ENCODE results near the gene FGD5. TPM values are rescaled to one million over a fixed set of nuclear protein-coding genes. Genes with fewer than 3 reads are reported as not detected.
A peak's percentile ranks its signal among the peaks of the same experiment; 100 is the strongest.

Gene FGD5
- total RNA-seq, 2 donors from 2014 or later = not detected

- DNase-seq (ENCODE audit: low spot score in 2 of 2) = no peak
- no peak for ATAC-seq
- no peak overlapping the region for H3K27ac Mint-ChIP-seq
Measured at GRCh38 chr3:14785207-14786155, 33.3 kb upstream of the FGD5 start.

GRCh38 chr3:14786369-14786768 is 32.4 kb upstream of the FGD5 start:
- no peak overlapping the region for H3K27ac Mint-ChIP-seq
- no peaks in the 10 kb centered on the region for H3K9me3 Mint-ChIP-seq
- H3K36me3 Mint-ChIP-seq = no peaks in the 10 kb centered on the region
- no peak for ATAC-seq
- DNase-seq (ENCODE audit: low spot score in 2 of 2) = no peak

More at GRCh38 chr3:14785207-14786155, 33.3 kb upstream of the FGD5 start:
- no peaks in the 10 kb centered on the region for H3K9me3 Mint-ChIP-seq
- H3K36me3 Mint-ChIP-seq = no peaks in the 10 kb centered on the region

DNA sequence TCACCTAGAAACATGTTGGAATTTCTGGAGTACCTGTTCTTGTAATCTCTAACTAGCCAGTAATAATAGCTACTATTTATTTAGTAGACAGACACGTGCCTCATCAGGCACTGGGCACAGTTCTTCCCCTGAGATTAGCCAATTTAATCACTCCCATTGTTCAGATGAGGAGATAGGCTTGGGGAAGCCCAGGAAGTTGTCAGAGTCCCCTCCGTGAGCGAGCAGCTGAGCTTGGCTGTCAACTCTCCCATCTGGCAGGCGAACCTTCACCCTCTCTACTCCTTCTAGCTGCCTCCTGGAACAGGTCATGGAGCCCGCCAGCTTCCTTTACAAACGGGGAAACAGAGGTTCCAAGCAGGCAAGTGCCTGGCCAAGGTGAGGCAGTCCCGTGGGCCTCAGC is 31.1 kb upstream of the FGD5 start:
- ATAC-seq (no peak), DNase-seq (ENCODE audit: low spot score in 2 of 2) (no peak)
- no peak overlapping the region for H3K27ac Mint-ChIP-seq
- H3K9me3 Mint-ChIP-seq = no peaks in the 10 kb centered on the region
- no peaks in the 10 kb centered on the region for H3K36me3 Mint-ChIP-seq

DNA sequence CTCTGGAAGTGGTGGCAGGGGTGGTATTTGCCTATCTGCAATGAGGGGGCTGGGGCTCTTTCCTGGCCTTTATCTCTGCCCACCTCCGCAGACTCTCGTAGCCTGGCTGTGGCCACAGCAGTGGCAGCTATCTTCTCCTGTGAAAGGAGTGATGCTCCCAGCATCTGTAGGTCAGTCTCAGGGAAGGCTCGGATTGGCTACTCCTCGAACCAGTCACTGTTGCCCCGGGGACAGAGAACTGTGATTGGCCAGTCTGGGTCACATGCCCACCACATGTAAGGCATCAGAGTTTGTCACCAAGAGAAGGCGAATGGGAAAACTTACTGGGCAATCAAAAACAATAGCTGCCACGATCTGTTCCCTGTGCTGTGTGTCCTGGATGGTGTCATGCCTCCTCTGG is 30.1 kb upstream of the FGD5 start:
- no peak for DNase-seq (ENCODE audit: low spot score in 2 of 2)
- Mint-ChIP-seq H3K9me3 (no peaks in the 10 kb centered on the region), H3K36me3 (no peaks in the 10 kb centered on the region), H3K27ac (no peak overlapping the region)
- ATAC-seq = no peak

- ATAC-seq (no peak), DNase-seq (ENCODE audit: low spot score in 2 of 2) (no peak)
- Mint-ChIP-seq H3K36me3 (no peaks in the 10 kb centered on the region), H3K27ac (no peak overlapping the region), H3K9me3 (no peaks in the 10 kb centered on the region)
Measured at GRCh38 chr3:14789221-14789620, 29.5 kb upstream of the FGD5 start.

DNA sequence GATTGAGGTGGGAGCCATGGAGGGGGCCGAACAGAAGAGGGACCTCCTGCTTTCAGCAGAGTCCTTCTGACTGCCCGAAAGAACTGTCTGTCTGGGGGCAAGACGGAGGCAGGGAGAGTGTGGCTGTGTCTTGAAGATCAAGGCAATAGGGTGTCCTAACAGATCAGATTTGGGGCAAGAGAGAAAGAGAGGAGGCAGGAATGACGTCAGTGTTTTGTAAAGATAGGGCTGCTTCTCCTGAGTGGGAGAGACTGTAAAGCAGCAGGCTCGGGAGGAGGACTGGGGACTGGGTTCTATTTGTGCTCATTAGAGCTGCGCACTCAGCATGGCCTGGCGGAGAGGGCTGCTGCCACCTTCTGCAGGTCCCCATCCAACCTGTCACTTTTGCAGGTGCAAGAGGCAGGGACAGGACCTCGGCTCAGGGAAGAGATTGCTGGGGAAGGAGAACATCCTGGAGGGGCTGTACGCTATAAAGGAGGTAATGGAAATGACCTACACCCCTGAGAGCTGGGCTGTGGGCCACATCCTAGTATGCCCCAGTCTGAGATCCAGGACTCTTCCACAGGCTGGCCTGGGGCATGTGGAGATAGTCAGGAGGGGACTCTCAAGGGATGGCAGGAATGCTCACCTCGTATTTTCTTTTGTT is 29.0 kb upstream of the FGD5 start:
- Mint-ChIP-seq H3K27ac (peak overlapping the region in 1 of 2 donors; percentile 12), H3K36me3 (no peaks in the 10 kb centered on the region), H3K9me3 (no peaks in the 10 kb centered on the region)
- ATAC-seq (no peak), DNase-seq (ENCODE audit: low spot score in 2 of 2) (no peak)

DNA sequence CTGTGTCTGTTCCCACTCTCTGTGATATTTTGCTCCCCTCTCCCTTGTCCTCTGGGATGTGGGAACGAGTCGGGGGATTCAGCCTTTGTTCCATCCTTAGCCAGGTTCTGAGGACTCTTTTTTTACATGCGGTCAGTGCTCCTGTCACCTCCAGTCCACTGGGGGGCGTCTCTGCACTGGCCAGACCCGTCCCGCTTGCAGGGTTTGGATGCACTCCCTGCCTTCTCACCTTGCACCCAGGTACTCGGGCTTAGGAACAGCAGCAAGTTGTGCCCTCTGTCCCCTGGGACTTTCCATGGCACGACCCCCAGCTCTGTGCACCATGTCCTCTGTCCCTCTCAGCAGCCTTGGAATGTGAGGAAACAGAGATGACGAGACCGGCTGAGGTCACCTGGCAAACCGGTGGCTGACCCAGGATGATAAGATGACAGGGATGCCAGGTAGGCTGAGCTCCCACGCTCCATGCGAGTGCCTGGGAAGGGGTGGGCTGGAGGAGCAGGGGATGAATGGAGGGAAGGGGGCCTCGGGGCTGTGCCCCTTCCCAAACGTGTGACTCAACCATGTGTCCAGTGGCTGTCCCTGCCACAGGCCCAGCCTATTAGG is 27.3 kb upstream of the FGD5 start:
- H3K36me3 Mint-ChIP-seq = no peaks in the 10 kb centered on the region
- ATAC-seq (peak; percentile 68 to 81), DNase-seq (ENCODE audit: low spot score in 2 of 2) (peak in 1 of 2 donors; percentile 69)
- H3K27ac Mint-ChIP-seq = no peak overlapping the region
- H3K9me3 Mint-ChIP-seq = no peaks in the 10 kb centered on the region

- Mint-ChIP-seq H3K9me3 (no peaks in the 10 kb centered on the region), H3K36me3 (no peaks in the 10 kb centered on the region), H3K27ac (no peak overlapping the region)
- DNase-seq (ENCODE audit: low spot score in 2 of 2) (no peak), ATAC-seq (no peak)
Measured at GRCh38 chr3:14792691-14793121, 26.1 kb upstream of the FGD5 start.

- Mint-ChIP-seq H3K27ac (no peak overlapping the region), H3K36me3 (no peaks in the 10 kb centered on the region), H3K9me3 (no peaks in the 10 kb centered on the region)
- no peak for ATAC-seq
- no peak for DNase-seq (ENCODE audit: low spot score in 2 of 2)
Measured at GRCh38 chr3:14793126-14793857, 25.5 kb upstream of the FGD5 start.

GRCh38 chr3:14793858-14794234 is 24.9 kb upstream of the FGD5 start:
- H3K27ac Mint-ChIP-seq = no peak overlapping the region
- ATAC-seq = no peak
- no peaks in the 10 kb centered on the region for H3K36me3 Mint-ChIP-seq
- no peak for DNase-seq (ENCODE audit: low spot score in 2 of 2)
- H3K9me3 Mint-ChIP-seq = no peaks in the 10 kb centered on the region

- H3K9me3 Mint-ChIP-seq = no peaks in the 10 kb centered on the region
- DNase-seq (ENCODE audit: low spot score in 2 of 2) = no peak
- H3K36me3 Mint-ChIP-seq = no peaks in the 10 kb centered on the region
- no peak overlapping the region for H3K27ac Mint-ChIP-seq
- no peak for ATAC-seq
Measured at GRCh38 chr3:14794435-14794834, 24.3 kb upstream of the FGD5 start.

DNA sequence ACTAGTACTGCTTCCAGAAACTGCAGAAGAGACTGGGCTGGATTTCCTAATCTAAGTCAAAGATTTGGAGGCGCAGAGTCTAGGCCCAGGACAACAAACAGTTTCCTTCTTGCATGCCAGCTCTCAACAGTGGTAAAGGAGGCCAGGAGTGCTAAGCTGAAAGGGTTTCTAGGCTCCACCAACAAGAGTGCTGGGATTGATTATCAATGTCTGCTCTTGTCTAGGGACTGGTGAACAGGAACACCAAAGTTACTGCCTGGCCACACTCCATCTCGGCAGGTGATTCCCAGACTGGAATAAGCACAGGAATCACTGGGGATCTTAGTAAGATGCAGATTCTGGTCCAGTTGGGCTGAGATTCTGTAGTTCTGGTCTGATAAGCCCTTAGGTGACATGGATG is 22.8 kb upstream of the FGD5 start:
- Mint-ChIP-seq H3K27ac (no peak overlapping the region), H3K9me3 (no peaks in the 10 kb centered on the region), H3K36me3 (no peaks in the 10 kb centered on the region)
- no peak for DNase-seq (ENCODE audit: low spot score in 2 of 2)
- ATAC-seq = no peak

DNA sequence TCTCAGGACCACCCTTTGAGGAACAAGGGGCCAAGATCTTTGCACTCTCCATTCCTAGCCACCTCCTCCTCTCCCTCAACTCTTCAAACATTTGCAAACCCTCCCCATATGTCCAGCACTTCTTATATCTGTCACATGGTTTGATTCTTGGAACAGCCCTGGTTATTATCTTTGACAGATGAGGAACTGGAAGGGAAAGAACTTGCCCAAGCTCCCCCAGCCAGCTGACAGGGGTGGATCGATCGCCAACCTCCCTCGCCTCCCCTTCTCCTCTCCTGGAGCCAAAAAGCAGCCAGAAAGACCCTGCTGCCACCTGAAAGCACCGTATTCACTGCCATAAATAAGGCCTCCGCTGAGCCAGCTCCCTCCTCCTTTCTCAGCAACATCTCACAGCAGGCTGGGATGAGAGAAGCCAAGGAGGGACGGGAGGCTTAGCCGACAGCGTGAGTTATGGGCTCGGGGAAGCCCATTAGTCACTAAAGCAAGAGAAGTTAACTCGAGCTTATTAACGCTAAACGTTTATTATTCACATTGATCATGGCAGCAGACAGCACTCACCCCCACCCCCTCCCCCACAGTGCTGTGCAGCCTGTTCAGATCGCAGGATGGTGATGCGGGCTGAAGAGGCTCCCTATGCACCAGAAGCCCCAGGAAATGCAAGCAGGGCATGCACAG is 22.2 kb upstream of the FGD5 start:
- no peak for ATAC-seq
- Mint-ChIP-seq H3K36me3 (no peaks in the 10 kb centered on the region), H3K27ac (no peak overlapping the region), H3K9me3 (no peaks in the 10 kb centered on the region)
- DNase-seq (ENCODE audit: low spot score in 2 of 2) = no peak

GRCh38 chr3:14797731-14798130 is 21.0 kb upstream of the FGD5 start:
- Mint-ChIP-seq H3K9me3 (no peaks in the 10 kb centered on the region), H3K36me3 (no peaks in the 10 kb centered on the region), H3K27ac (no peak overlapping the region)
- ATAC-seq (no peak), DNase-seq (ENCODE audit: low spot score in 2 of 2) (no peak)

DNA sequence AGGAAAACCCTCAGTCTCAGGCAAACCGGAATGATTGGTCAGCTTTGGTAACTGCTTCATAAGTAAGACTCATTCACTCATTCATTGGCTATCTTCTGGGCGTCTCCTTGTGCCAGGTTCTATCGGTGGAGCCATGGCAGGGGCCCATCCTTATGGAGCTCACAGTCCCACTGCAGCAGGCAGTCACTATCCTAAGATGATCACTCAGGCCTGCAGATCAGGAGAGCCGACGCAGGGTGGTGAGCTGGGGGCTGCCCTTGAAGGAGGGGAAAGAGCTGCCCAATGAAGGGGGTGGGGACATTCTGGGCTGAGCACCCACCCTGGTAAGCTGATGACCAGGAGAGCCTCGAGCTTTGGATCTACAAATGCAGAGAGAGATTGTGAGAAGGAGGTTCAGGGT is 20.5 kb upstream of the FGD5 start:
- DNase-seq (ENCODE audit: low spot score in 2 of 2) (no peak), ATAC-seq (no peak)
- H3K9me3 Mint-ChIP-seq = no peaks in the 10 kb centered on the region
- no peaks in the 10 kb centered on the region for H3K36me3 Mint-ChIP-seq
- no peak overlapping the region for H3K27ac Mint-ChIP-seq

DNA sequence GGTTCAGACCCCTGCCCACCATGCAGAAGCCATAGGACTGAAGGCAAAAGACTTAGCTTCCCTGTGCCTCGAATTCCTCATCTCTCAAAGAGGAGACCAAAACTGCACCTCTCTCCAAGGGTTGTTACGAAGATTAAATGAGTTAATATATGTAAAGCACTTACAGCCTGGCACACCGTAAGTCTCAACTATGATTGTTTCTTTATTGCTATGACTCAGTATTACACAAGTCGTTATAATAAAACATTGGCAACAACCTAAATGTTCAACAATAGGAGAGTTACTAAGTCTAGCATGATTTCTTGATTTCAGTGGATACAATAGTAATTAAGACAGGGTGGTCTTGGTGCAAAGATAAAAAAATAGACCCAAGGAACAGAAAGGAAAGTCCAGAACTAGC is 19.6 kb upstream of the FGD5 start:
- H3K36me3 Mint-ChIP-seq = no peaks in the 10 kb centered on the region
- H3K9me3 Mint-ChIP-seq = no peaks in the 10 kb centered on the region
- ATAC-seq (no peak), DNase-seq (ENCODE audit: low spot score in 2 of 2) (no peak)
- no peak overlapping the region for H3K27ac Mint-ChIP-seq
